Stimulated activated CD4-positive, alpha-beta T cell treated with anti-CD3 and anti-CD28 coated beads, Interleukin-4, amount 100 ng/mL, for 24 hours (primary cell): ENCODE data around the gene IFIT5.
"Not testable (repeated sequence)": the region's sequence is repeated elsewhere in the genome, so short reads cannot be mapped to it uniquely, and the experiment has no call there.

ENCODE experiments used
- DNase-seq: peaks from one replicate; pipeline ENCODE4 v3.0.0-alpha.2; 2020

IFIT5 gene

GRCh38 chr10:89393898-89394297, 20.5 kb upstream of the IFIT5 start:
- no peak for DNase-seq

- DNase-seq: no peak
Observed at GRCh38 chr10:89395141-89395540, 19.2 kb upstream of the IFIT5 start.

- DNase-seq: no peak
Observed at GRCh38 chr10:89398003-89398749, 16.2 kb upstream of the IFIT5 start.

GRCh38 chr10:89399956-89400355, 14.4 kb upstream of the IFIT5 start:
- no peak for DNase-seq

- DNase-seq: no peak
Observed at GRCh38 chr10:89403043-89403442, 11.3 kb upstream of the IFIT5 start.

- no peak for DNase-seq
Observed at GRCh38 chr10:89404104-89405047, 10.0 kb upstream of the IFIT5 start.

- DNase-seq: not testable (repeated sequence)
Observed at GRCh38 chr10:89406178-89406577, 8.2 kb upstream of the IFIT5 start.

GRCh38 chr10:89407792-89408191, 6.6 kb upstream of the IFIT5 start:
- not testable (repeated sequence) for DNase-seq

- not testable (repeated sequence) for DNase-seq
Observed at GRCh38 chr10:89409282-89409681, 5.1 kb upstream of the IFIT5 start.

GRCh38 chr10:89410551-89410950, 3.8 kb upstream of the IFIT5 start:
- not testable (repeated sequence) for DNase-seq

- DNase-seq: not testable (repeated sequence)
Observed at GRCh38 chr10:89411135-89411534, 3.2 kb upstream of the IFIT5 start.

GRCh38 chr10:89412276-89412675, 2.1 kb upstream of the IFIT5 start:
- DNase-seq: peak; percentile 43

GRCh38 chr10:89413398-89413912, 913 bp upstream of the IFIT5 start:
- DNase-seq: no peak

- DNase-seq: peak; percentile 39
Observed at GRCh38 chr10:89414879-89415821, 782 bp downstream of the IFIT5 start.

GRCh38 chr10:89416465-89416864, 2.1 kb downstream of the IFIT5 start:
- no peak for DNase-seq

GRCh38 chr10:89419548-89419947, 5.2 kb downstream of the IFIT5 start:
- no peak for DNase-seq

- no peak for DNase-seq
Observed at GRCh38 chr10:89421018-89421476, 6.7 kb downstream of the IFIT5 start.

GRCh38 chr10:89425000-89425399, 10.6 kb downstream of the IFIT5 start:
- no peak for DNase-seq

- no peak for DNase-seq
Observed at GRCh38 chr10:89426230-89426868, 12.0 kb downstream of the IFIT5 start.

GRCh38 chr10:89427629-89428028, 13.3 kb downstream of the IFIT5 start:
- DNase-seq: no peak

GRCh38 chr10:89428877-89429276, 14.5 kb downstream of the IFIT5 start:
- DNase-seq: no peak

GRCh38 chr10:89431977-89432376, 17.6 kb downstream of the IFIT5 start:
- no peak for DNase-seq
